RKO (cell line): ENCODE results near the gene CFDP1.

Experiments
- DNase-seq: peaks from one replicate; pipeline ENCODE4 v3.0.0-alpha.2; 2016; ENCODE audit warnings: low spot score

Gene CFDP1

DNA sequence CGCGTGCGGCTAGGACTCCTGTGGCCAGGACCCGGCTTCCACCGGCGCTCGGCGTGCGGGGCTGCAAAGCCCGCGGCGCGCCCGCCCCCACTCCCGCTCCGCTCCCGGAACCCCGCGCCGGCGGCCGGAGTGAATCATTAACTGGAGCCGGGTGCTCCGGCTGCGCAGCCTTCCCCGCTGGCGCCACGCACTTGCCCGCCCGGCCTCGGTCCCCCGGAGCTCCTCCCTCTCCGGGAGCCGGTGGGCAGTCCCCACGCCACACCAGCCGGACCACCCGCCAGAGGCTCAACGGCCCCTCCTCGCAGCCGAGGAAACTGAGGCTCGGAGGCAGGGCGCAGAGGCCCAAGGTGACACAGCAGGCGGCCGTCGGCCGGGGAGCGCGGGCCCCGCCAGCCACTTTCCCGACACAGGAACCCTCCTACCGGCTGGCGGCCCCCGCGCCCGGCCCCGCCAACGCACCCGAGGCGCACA, 182.5 kb downstream of the CFDP1 start:
- DNase-seq = peak; percentile 47

DNA sequence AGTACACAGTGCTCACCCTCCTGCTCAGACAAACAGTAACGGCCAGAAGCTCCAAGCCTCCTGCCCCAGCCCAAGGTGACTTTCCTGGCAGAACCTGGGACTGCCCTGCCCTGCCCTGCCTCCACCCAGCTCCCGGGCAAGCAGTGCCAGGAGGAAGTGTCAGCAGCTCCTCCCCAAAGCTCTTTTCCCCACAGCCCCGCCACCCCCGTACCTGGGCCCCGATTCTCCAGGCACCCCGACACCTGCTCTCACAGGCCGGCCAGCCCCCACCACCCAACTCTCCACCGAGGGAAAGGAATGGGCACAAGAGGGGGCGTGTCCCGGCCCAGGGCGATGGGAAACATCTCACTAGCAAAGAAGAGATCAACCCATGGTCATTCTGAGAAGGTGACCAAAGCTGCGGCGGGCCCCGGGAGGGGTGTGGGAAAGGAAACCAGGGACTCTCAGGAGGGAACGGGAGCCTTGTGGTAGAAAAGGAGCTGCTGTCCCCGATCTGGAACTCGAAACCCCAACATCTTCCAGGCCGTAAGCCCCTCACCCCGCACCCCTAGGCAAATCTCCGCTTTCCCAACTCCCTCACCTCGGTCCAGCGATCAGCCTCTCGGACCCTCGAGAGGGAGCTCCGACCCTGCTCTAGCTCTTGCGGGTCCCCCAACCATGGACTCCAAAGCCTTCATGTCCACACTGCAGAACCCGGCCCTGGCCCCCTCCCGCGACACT, 183.1 kb downstream of the CFDP1 start:
- no peak for DNase-seq

DNA sequence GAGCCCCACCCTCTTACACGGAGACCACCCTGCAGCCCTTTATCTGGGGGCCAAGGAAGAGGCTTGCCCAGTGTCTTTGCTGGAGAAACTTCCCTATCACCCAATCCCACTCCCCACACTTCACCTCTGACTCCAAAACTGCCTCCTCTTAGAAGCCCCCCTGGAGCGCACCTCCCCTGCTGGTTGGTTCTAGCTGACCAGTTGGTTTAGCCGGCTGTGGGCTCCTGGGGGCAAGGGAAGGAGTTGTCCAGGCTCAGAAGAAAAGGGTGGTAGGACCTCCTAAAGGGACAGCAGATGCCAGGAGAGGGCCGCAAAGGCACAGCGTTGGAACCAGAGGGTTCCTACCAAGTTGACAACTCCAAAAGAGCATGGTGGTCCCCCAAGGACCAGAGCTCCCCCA, 183.9 kb downstream of the CFDP1 start:
- DNase-seq = no peak

DNA sequence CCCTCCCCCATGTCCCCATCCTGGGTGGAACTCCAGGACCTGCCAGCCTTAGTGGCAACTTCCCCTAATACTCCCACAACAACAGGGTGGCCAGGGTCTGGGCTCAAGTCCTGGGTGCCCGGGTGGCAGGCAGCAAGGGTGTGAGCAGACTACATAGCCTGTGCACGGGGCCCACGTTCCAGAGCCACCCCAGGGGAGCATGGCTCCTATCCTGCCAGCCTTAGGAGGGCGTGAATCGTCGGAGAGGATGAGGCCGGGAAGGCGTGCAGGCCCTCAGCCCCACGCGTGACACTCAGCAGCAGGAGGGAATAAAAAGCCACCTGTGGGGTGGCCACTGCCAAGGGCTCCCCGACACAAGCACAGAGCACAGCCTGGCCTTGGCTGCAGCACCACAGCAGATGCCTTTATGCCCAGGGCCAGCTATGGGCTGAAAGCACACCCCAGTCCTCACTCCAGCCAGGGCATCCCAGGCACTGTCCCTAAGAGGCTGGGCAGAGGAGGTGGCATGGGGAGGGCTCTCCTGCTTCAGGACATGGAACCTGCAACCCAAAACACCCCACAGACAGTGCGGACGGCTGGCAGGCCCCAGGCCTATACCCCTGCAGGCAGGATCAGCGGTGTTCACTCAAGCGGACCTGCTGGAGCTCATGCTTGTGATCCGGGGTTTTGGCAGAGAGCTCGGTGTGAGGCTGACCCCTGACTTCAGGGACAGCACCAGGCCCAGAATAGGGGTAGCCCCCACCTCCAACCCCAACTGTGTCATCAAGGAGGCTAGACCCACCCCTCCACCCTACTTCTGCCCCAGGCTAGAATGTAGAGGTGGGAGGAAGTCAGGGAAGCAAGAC, 184.5 kb downstream of the CFDP1 start:
- DNase-seq = no peak

DNA sequence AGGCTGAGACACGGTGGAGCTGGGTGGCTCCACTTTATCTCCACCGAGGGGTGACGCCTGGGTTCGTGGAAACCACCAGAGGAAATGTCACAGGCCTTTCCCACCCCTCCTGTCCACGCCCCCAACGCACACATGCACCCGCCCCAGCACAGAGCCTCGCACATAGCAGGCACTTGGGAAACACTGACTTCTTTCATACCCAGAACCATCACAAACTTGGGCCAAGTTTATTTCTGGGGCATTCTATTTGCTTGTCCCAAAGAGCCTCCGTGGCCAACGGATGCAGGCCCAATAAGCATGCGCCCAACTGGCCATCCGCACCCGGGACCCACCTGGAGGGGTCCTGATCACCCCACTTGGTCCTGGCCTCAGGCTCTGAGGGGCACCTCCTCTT, 185.2 kb downstream of the CFDP1 start:
- DNase-seq = no peak

DNA sequence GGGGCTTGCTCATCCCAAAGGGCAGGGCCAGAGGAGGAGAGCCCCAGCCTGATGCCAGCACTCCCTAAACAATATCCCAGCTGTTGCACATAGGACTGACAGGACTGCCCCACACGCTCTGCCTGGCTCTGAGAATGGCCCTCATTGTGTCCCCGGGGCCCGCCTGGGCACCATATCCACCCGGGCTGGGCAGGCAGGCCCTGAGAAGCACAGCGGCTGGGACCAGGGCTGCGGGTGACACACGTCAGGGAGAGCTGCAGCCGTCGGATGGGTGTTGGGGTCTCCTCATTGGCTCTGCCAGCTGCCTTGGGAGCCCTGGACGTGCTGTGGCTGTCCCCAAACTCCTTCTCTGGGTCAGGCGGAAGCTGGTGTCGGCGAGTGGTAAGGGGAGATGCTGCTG, 186.1 kb downstream of the CFDP1 start:
- DNase-seq = no peak

DNA sequence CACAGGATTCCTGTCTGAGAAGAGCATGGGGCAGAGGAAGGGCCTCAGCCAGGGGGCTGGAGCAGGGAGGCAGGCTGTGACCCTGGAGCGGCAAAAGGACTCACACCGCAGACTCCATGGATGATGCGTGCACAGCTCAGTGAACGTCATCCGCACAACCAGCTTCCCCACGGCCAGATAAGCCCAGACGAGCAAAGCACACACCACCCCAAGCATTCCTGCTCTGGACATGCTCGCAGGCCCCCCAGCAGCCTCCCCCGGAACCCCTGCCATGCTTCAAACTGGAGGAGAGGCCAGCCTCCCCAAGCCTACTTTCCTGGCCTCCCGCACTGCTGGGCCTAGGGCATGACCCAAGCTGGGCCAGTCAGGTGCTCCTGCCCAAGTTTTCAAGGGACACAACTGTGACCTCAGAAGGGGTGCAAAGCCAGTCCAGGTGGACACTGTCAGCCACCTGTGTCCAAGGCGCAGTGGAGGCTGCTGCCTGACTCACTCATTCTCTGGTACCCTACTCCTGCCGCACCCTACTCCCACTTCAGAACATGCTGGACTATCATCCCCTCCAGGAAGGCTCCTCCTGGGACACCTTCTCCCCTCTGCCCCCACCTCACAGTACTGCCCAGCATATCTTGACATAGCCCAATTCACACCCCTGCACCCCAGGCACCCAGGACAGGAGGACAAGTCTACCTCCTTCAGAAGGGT, 186.6 kb downstream of the CFDP1 start:
- DNase-seq = no peak

DNA sequence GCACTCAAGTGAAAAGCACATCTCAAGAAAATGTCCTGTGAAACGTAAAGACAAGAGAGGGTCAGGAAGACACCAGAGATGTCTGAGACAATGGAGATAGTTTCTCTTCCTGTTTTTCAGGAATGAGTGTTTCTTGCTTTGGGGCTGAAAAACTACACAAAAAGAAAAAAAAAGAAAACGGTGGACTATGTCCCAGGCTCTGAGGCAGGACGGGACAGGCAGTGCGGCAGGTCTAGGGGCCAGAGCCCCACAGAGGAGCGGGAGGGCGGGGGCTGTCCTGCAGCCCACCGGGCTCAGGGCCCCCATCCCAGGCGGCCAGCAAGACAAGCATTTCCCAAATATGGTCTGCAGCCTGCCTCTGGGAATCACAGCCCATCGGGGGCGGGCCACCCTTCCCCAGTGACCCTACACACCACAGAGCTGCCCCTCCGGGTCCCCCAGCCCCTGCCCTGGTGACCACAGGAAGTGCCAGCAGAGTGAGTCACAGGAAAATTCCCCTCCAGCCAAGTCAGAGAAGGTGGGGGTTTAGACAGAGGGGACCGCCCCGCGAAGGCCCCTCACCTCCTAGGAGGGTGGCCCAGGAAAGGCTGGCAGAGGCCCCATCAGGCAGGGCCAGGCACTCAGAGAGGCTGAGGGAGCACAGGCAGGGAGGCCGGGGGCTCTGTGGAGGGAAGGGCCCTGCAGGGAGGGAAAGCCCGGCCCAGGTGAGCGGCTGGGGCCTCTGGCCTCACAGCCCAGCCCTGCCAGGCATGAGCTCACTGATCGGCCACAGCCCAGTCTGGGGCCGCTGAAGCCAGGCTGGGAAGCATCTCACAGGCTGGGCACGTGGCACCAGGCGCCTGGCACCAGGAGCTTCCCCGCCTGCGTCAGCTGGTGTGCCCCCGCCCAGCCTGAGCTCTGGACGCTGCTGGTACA, 188.2 kb downstream of the CFDP1 start:
- DNase-seq = peak; percentile 32

DNA sequence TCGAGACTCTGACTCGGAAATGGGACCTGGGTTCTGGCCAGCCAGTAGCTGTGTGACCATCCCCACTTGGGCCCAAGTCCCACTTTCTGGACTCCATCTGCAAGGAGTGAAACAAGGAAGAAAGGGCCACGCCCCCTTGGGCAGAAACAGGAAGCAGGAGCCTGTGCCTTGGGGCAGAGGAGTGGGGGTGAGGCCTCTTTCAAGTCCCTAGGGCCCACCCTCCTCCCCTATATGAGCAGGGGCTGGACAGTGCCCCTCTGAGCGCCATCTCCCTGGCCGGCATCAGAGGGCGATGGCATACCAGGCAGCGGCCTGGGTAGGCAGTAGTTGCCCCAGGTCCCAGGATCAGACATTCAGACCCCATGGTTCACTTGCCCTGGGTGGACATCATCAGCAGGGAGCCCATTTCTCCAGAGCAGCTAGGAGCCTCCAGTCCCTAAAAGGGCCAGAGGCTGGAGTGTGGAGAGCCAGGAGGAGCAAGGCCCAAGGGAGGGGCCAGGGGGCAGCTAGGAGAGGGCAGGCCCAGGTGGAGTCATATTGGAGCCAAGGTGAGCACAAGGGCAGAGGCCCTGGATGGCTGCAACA, 189.0 kb downstream of the CFDP1 start:
- DNase-seq = no peak
